ENCODE measurements around the gene UGT1A9. TPM values are rescaled to one million over a fixed set of nuclear protein-coding genes. Genes with fewer than 3 reads are reported as not detected.

The UGT1A9 gene
- polyA plus RNA-seq, 3 donors from 2014 or later: not detected

GRCh38 chr2:233807215-233807865 lies 135.6 kb downstream of the UGT1A9 start:
- Mint-ChIP-seq H3K27me3 (ENCODE audit: low read depth in 3 of 3) (peaks cover 3 to 16% (median 5%) of the 10 kb centered on the region in 3 donors), H3K36me3 (no peaks in the 10 kb centered on the region), H3K4me3 (no peak overlapping the region), H3K9me3 (no peaks in the 10 kb centered on the region), H3K4me1 (no peaks in the 10 kb centered on the region), H3K27ac (no peak overlapping the region)
- no peak for DNase-seq

GRCh38 chr2:233807966-233808935 lies 136.6 kb downstream of the UGT1A9 start:
- H3K4me3 Mint-ChIP-seq: no peak overlapping the region
- DNase-seq: no peak
- no peaks in the 10 kb centered on the region for H3K4me1 Mint-ChIP-seq
- H3K9me3 Mint-ChIP-seq: no peaks in the 10 kb centered on the region
- H3K27me3 Mint-ChIP-seq (ENCODE audit: low read depth in 3 of 3): peaks cover 3 to 16% (median 10%) of the 10 kb centered on the region in 3 donors
- H3K27ac Mint-ChIP-seq: no peak overlapping the region
- H3K36me3 Mint-ChIP-seq: no peaks in the 10 kb centered on the region

GRCh38 chr2:233810385-233810784 lies 138.7 kb downstream of the UGT1A9 start:
- no peak for DNase-seq
- Mint-ChIP-seq H3K27me3 (ENCODE audit: low read depth in 3 of 3) (peaks cover 2 to 16% (median 5%) of the 10 kb centered on the region in 3 donors), H3K4me1 (no peaks in the 10 kb centered on the region), H3K4me3 (no peak overlapping the region), H3K9me3 (no peaks in the 10 kb centered on the region), H3K36me3 (no peaks in the 10 kb centered on the region), H3K27ac (no peak overlapping the region)

- Mint-ChIP-seq H3K27me3 (ENCODE audit: low read depth in 3 of 3) (peaks cover 2 to 16% (median 5%) of the 10 kb centered on the region in 3 donors), H3K36me3 (no peaks in the 10 kb centered on the region), H3K9me3 (no peaks in the 10 kb centered on the region), H3K27ac (no peak overlapping the region), H3K4me1 (no peaks in the 10 kb centered on the region), H3K4me3 (no peak overlapping the region)
- DNase-seq: no peak
These were observed 139.4 kb downstream of the UGT1A9 start for GRCh38 chr2:233811087-233811486.

GRCh38 chr2:233811732-233812131 lies 140.0 kb downstream of the UGT1A9 start:
- no peak for DNase-seq
- Mint-ChIP-seq H3K9me3 (no peaks in the 10 kb centered on the region), H3K4me3 (no peak overlapping the region), H3K27me3 (ENCODE audit: low read depth in 3 of 3) (peaks cover 0 to 19% (median 5%) of the 10 kb centered on the region in 3 donors), H3K4me1 (no peaks in the 10 kb centered on the region), H3K27ac (no peak overlapping the region), H3K36me3 (no peaks in the 10 kb centered on the region)

GRCh38 chr2:233813236-233814055 lies 141.7 kb downstream of the UGT1A9 start:
- Mint-ChIP-seq H3K36me3 (no peaks in the 10 kb centered on the region), H3K9me3 (no peaks in the 10 kb centered on the region)
- DNase-seq: no peak

GRCh38 chr2:233814056-233814835 lies 142.5 kb downstream of the UGT1A9 start:
- Mint-ChIP-seq H3K4me3 (no peak overlapping the region), H3K27me3 (ENCODE audit: low read depth in 3 of 3) (peaks cover 0 to 12% (median 6%) of the 10 kb centered on the region in 3 donors), H3K27ac (no peak overlapping the region), H3K36me3 (no peaks in the 10 kb centered on the region), H3K9me3 (no peaks in the 10 kb centered on the region), H3K4me1 (no peaks in the 10 kb centered on the region)
- no peak for DNase-seq

More at GRCh38 chr2:233813236-233814055, 141.7 kb downstream of the UGT1A9 start:
- peaks cover 0 to 19% (median 5%) of the 10 kb centered on the region in 3 donors for H3K27me3 Mint-ChIP-seq (ENCODE audit: low read depth in 3 of 3)
- H3K4me3 Mint-ChIP-seq: no peak overlapping the region
- H3K4me1 Mint-ChIP-seq: no peaks in the 10 kb centered on the region
- H3K27ac Mint-ChIP-seq: no peak overlapping the region

- no peak overlapping the region for H3K4me3 Mint-ChIP-seq
- no peaks in the 10 kb centered on the region for H3K36me3 Mint-ChIP-seq
- H3K27ac Mint-ChIP-seq: no peak overlapping the region
- H3K4me1 Mint-ChIP-seq: no peaks in the 10 kb centered on the region
- H3K9me3 Mint-ChIP-seq: no peaks in the 10 kb centered on the region
- DNase-seq: no peak
- H3K27me3 Mint-ChIP-seq (ENCODE audit: low read depth in 3 of 3): peaks cover 0 to 7% (median 5%) of the 10 kb centered on the region in 3 donors
These were observed 144.2 kb downstream of the UGT1A9 start for GRCh38 chr2:233815861-233816260.

GRCh38 chr2:233816334-233816733 lies 144.6 kb downstream of the UGT1A9 start:
- no peaks in the 10 kb centered on the region for H3K36me3 Mint-ChIP-seq
- peak overlapping the region in 1 of 6 donors; percentile 47 for H3K27ac Mint-ChIP-seq
- DNase-seq: no peak
- no peaks in the 10 kb centered on the region for H3K4me1 Mint-ChIP-seq
- H3K27me3 Mint-ChIP-seq (ENCODE audit: low read depth in 3 of 3): peaks cover 0 to 7% (median 5%) of the 10 kb centered on the region in 3 donors
- no peaks in the 10 kb centered on the region for H3K9me3 Mint-ChIP-seq
- H3K4me3 Mint-ChIP-seq: no peak overlapping the region

- no peaks in the 10 kb centered on the region for H3K36me3 Mint-ChIP-seq
These were observed 145.1 kb downstream of the UGT1A9 start for GRCh38 chr2:233816771-233817170.

GRCh38 chr2:233817361-233817911 lies 145.7 kb downstream of the UGT1A9 start:
- H3K36me3 Mint-ChIP-seq: no peaks in the 10 kb centered on the region
- H3K27me3 Mint-ChIP-seq (ENCODE audit: low read depth in 3 of 3): peaks cover 0 to 7% (median 3%) of the 10 kb centered on the region in 3 donors
- H3K4me3 Mint-ChIP-seq: no peak overlapping the region
- H3K4me1 Mint-ChIP-seq: no peaks in the 10 kb centered on the region
- H3K27ac Mint-ChIP-seq: no peak overlapping the region
- H3K9me3 Mint-ChIP-seq: no peaks in the 10 kb centered on the region
- DNase-seq: no peak

More at GRCh38 chr2:233816771-233817170, 145.1 kb downstream of the UGT1A9 start:
- H3K27me3 Mint-ChIP-seq (ENCODE audit: low read depth in 3 of 3): peaks cover 0 to 7% (median 3%) of the 10 kb centered on the region in 3 donors
- no peaks in the 10 kb centered on the region for H3K9me3 Mint-ChIP-seq
- no peaks in the 10 kb centered on the region for H3K4me1 Mint-ChIP-seq
- no peak for DNase-seq
- H3K27ac Mint-ChIP-seq: no peak overlapping the region
- no peak overlapping the region for H3K4me3 Mint-ChIP-seq

GRCh38 chr2:233817995-233818638 lies 146.4 kb downstream of the UGT1A9 start:
- peaks cover 0 to 6% (median 3%) of the 10 kb centered on the region in 3 donors for H3K27me3 Mint-ChIP-seq (ENCODE audit: low read depth in 3 of 3)
- H3K27ac Mint-ChIP-seq: peak overlapping the region in 1 of 6 donors; percentile 69
- DNase-seq: no peak
- no peak overlapping the region for H3K4me3 Mint-ChIP-seq
- no peaks in the 10 kb centered on the region for H3K36me3 Mint-ChIP-seq
- no peaks in the 10 kb centered on the region for H3K9me3 Mint-ChIP-seq
- no peaks in the 10 kb centered on the region for H3K4me1 Mint-ChIP-seq
